Naive thymus-derived CD4-positive, alpha-beta T cell (primary cell): ENCODE measurements around the gene ALDH1B1. TPM values are rescaled to one million over a fixed set of nuclear protein-coding genes. Genes with fewer than 3 reads are reported as not detected.
"Not testable (repeated sequence)": the region's sequence is repeated elsewhere in the genome, so short reads cannot be mapped to it uniquely, and the experiment has no call there.

Source experiments
- ATAC-seq: fragments of 150-1000 bp; cut with Tn5 transposase; 2 replicates; pipeline ENCODE4 v1.10.0; 2021; ENCODE audit warnings: mild to moderate bottlenecking, moderate library complexity
- CTCF ChIA-PET: fragments of 350-600 bp; sonication (Branson Sonifier 250); formaldehyde crosslinking; loops from one replicate; lab custom pipeline; 2021; ENCODE audit warnings: antibody characterized with exemption; lab: Charles Lee
- POLR2A ChIA-PET: fragments of 350-600 bp; sonication (Branson Sonifier 250); formaldehyde crosslinking; loops from one replicate; lab custom pipeline; 2021; ENCODE audit warnings: antibody characterized with exemption, inconsistent platforms; lab: Charles Lee
- DNase-seq, 9 donors: peaks; one replicate each; pipeline versions ENCODE4 v3.0.0 to v3.0.0-alpha.2; 2020 to 2022; ENCODE audit warnings: mixed read lengths in 1 of 9
- H3K27ac ChIP-seq: one replicate; pipeline ENCODE4 v1.7.0; 2013; ENCODE audit warnings: mild to moderate bottlenecking, low read depth, low read length, moderate library complexity
- H3K27me3 ChIP-seq, 2 donors: one replicate each; pipeline ENCODE4 v1.7.0; 2013; ENCODE audit warnings: low read length in 2 of 2, mild to moderate bottlenecking in 2 of 2, moderate library complexity in 2 of 2; ENCODE audit not compliant: control insufficient read depth in 2 of 2, insufficient read depth in 2 of 2
- H3K36me3 ChIP-seq, 3 experiments: 1 replicate in 2 of 3; 2 replicates in 1 of 3; pipeline ENCODE4 v1.7.0; 2013; ENCODE audit warnings: low read length in 3 of 3, mild to moderate bottlenecking in 3 of 3, moderate library complexity in 1 of 3; ENCODE audit not compliant: insufficient read depth in 3 of 3, control insufficient read depth in 2 of 3
- H3K4me1 ChIP-seq, 2 donors: one replicate each; pipeline ENCODE4 v1.7.0; 2013; ENCODE audit warnings: low read length in 2 of 2, mild to moderate bottlenecking in 2 of 2, moderate library complexity in 1 of 2; ENCODE audit not compliant: control insufficient read depth in 2 of 2, insufficient read depth in 2 of 2
- H3K4me3 ChIP-seq: 2 replicates; pipeline ENCODE4 v1.7.0; 2013; ENCODE audit warnings: mild to moderate bottlenecking, low read length
- H3K9me3 ChIP-seq, 3 experiments: 1 replicate in 2 of 3; 2 replicates in 1 of 3; pipeline ENCODE4 v1.7.0; 2013; ENCODE audit warnings: low read length in 3 of 3; ENCODE audit not compliant: control insufficient read depth in 2 of 3
- H3K27ac Mint-ChIP-seq, 9 donors: one replicate each; pipeline ENCODE4 v1.8.0; 2020 to 2022; ENCODE audit warnings: mixed read lengths in 9 of 9, mild to moderate bottlenecking in 8 of 9, moderate library complexity in 5 of 9, inconsistent platforms in 2 of 9
- H3K27me3 Mint-ChIP-seq, 5 donors: one replicate each; pipeline ENCODE4 v1.8.0; 2021 to 2022; ENCODE audit warnings: mixed read lengths in 5 of 5, mild to moderate bottlenecking in 1 of 5
- H3K36me3 Mint-ChIP-seq, 5 donors: one replicate each; pipeline ENCODE4 v1.8.0; 2020 to 2022; ENCODE audit warnings: mixed read lengths in 5 of 5, mild to moderate bottlenecking in 3 of 5, inconsistent platforms in 1 of 5
- H3K4me1 Mint-ChIP-seq, 7 donors: one replicate each; pipeline ENCODE4 v1.8.0; 2020 to 2022; ENCODE audit warnings: mixed read lengths in 7 of 7, mild to moderate bottlenecking in 3 of 7, inconsistent platforms in 1 of 7
- H3K4me3 Mint-ChIP-seq, 10 donors: one replicate each; pipeline ENCODE4 v1.8.0; 2020 to 2022; ENCODE audit warnings: mild to moderate bottlenecking in 10 of 10, mixed read lengths in 10 of 10, moderate library complexity in 6 of 10, inconsistent platforms in 2 of 10
- H3K9me3 Mint-ChIP-seq, 11 donors: one replicate each; pipeline ENCODE4 v1.8.0; 2020 to 2022; ENCODE audit warnings: mixed read lengths in 11 of 11, mild to moderate bottlenecking in 4 of 11, inconsistent platforms in 1 of 11, moderate library complexity in 1 of 11
- intact Hi-C, 2 donors: fragments of 100-400 bp; cut with micrococcal nuclease; formaldehyde crosslinking; loops; one replicate each; pipeline ENCODE4 v1.15.1; 2023
- polyA plus RNA-seq, 2 donors: library from polyadenylated mRNA; unstranded; fragments of 300-500 nt; fragmentation: Illumina TruSeq; gene quantifications; one replicate each; pipeline ENCODE4 v1.2.3, GENCODE V29; 2021
- total RNA-seq, 6 experiments: library from RNA in 5 of 6; stranded (reverse) in 5 of 6; gene quantifications; 1 replicate in 5 of 6; 2 replicates in 1 of 6; pipeline ENCODE4 v1.2.3 and lab custom pipeline; 2021 to 2026

ALDH1B1 gene
- total and polyA plus RNA-seq, 7 experiments from 2014 or later: 1.9 to 13.4 (median 4.6) TPM

DNA sequence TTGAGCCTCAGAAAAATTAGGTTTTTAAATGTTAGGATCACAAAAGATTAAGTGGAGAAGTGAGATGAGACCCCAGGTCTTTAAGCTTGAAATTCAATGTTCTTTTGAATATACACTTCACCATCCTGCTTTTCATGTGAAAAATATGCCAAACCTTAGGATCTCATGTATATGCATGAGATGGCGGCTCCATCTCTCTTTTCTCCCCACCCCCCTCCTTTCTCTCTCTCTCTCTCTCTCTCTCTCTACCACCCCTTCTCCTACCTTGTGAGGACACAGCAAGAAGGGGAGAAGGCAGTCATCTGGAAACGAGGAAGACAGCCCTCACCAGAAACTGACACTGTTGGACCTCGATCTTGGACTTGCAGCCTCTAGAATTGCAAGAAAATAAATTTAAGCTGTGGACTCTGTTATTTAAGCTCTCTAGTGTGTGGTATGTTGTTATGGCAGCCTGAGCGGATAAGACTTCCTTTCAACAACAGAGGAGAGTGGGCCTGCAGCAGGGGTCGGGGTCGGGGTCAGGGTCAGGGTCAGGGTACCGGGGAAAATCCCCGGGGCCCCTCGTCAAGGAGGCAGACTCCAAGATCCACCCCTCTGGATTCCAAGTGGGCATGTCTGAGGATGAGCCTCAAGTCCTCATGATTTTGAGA, 16.4 kb upstream of the ALDH1B1 start:
- ChIA-PET POLR2A (no interaction called here), CTCF (no interaction called here)
- H3K27me3 Mint-ChIP-seq: peaks cover 0 to 7% (median 0%) of the 10 kb centered on the region in 5 donors
- Histone ChIP-seq H3K36me3 (no peaks in the 10 kb centered on the region), H3K27ac (no peak overlapping the region), H3K27me3 (no peaks in the 10 kb centered on the region), H3K4me3 (no peak overlapping the region), H3K9me3 (no peaks in the 10 kb centered on the region), H3K4me1 (no peaks in the 10 kb centered on the region)
- H3K27ac Mint-ChIP-seq: no peak overlapping the region
- no peaks in the 10 kb centered on the region for H3K4me1 Mint-ChIP-seq
- intact Hi-C loops: no loop called here
- no peak for DNase-seq
- H3K36me3 Mint-ChIP-seq: no peaks in the 10 kb centered on the region
- no peak overlapping the region for H3K4me3 Mint-ChIP-seq
- no peaks in the 10 kb centered on the region for H3K9me3 Mint-ChIP-seq
- no peak for ATAC-seq

DNA sequence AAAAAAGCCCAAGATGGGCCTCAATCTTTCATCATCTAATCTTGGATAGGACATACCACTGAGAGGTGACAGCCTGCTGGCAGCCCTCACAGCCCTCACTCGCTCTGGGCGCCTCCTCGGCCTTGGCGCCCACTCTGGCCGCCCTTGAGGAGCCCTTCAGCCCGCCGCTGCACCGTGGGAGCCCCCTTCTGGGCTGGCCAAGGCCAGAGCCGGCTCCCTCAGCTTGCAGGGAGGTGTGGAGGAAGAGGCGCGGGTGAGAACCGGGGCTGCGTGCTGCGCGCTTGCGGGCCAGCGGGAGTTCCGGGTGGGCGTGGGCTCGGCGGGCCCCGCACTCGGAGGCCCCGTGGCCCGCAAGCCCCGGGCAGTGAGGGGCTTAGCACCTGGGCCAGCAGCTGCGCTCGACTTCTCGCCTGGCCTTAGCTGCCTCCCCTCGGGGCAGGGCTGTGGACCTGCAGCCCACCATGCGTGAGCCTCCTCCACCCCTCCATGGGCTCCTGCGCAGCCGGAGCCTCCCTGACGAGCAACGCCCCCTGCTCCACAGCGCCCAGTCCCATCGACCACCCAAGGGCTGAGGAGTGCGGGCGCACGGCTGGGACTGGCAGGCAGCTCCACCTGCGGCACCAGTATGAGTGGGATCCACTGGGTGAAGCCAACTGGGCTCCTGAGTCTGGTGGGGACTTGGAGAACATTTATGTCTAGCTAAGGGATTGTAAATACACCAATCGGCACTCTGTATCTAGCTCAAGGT, 15.0 kb upstream of the ALDH1B1 start:
- CTCF ChIA-PET, H3K27me3 Mint-ChIP-seq, intact Hi-C loops: not testable (repeated sequence)

DNA sequence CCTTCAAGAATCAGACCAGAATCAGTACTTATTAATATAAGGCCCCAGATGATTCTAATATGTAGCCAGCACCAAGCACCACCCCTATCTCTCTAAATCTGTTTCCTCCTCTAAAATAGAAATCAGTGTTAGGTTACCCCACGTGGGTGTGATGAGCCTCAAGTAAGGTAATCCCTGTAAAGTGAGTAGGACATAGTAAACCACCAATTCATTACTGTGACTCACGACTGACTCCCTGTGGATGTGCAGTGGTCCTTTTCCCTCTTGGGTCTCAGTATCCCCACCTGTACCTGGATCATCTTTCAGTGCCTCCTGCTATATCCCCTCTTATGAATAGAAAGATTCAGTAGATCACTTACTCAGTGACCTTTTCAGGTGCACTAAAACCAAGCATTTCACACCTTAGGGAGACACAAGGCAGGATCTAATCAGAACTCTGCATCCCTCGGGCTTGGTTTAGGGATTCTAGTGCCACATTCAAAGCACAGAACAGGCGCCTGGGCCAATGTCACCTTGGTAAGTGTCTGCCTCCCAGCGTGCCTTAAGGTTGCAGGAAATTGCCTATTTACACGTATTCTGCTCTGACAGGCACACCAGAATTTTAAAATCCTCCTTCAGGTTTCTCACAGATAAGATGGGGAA, 12.2 kb upstream of the ALDH1B1 start:
- POLR2A ChIA-PET: no interaction called here
- no peaks in the 10 kb centered on the region for H3K27me3 ChIP-seq
- Mint-ChIP-seq H3K36me3 (peaks cover 0 to 6% (median 3%) of the 10 kb centered on the region in 5 donors), H3K27me3 (peaks cover 0 to 5% (median 4%) of the 10 kb centered on the region in 5 donors), H3K4me3 (no peak overlapping the region), H3K4me1 (no peaks in the 10 kb centered on the region), H3K27ac (no peak overlapping the region), H3K9me3 (peaks cover 0 to 7% (median under 1%) of the 10 kb centered on the region in 11 donors)
- CTCF ChIA-PET: no interaction called here
- H3K4me1 ChIP-seq: no peaks in the 10 kb centered on the region
- DNase-seq (no peak), ATAC-seq (no peak)
- no peaks in the 10 kb centered on the region for H3K9me3 ChIP-seq
- no peaks in the 10 kb centered on the region for H3K36me3 ChIP-seq
- H3K4me3 ChIP-seq: no peak overlapping the region
- intact Hi-C loops: no loop called here
- no peak overlapping the region for H3K27ac ChIP-seq

More for the DNA sequence above, 15.0 kb upstream of the ALDH1B1 start:
- H3K36me3 ChIP-seq, H3K4me3 ChIP-seq, H3K9me3 ChIP-seq, H3K27ac ChIP-seq, POLR2A ChIA-PET, H3K36me3 Mint-ChIP-seq, ATAC-seq, H3K4me3 Mint-ChIP-seq, DNase-seq, H3K4me1 ChIP-seq, H3K4me1 Mint-ChIP-seq, H3K9me3 Mint-ChIP-seq, H3K27me3 ChIP-seq, H3K27ac Mint-ChIP-seq: not testable (repeated sequence)

DNA sequence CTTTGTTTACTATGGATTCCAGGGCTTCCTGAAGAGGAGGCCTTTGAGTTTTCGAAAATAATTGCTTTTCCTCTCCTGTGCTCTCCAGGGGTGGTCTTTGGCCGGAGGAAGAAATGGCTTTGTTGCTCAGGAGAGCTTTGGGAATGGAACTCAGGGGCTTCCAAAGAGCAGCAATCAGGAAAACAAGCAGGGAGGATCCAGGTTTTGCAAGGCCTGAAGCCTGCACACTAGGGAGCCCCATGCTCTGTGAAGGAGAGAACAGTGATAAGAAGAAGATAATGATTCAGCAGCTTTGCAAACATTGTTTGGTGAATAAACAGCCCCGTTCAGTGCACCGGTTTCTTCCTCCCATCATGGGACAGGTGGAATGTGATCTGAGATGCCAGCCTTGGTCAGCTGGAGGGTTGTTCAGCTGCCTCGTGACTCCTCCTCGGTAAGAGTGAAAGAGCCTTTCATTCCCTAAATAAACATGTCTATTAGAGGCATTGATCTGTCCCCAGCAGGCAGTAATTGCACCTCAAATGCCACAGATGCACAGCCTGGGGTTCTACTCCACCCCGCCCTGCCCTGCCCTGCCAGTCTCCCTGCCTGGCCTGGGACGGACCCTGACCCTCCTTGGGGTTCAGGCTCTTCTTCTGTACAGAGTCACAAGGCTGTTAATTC, 11.5 kb upstream of the ALDH1B1 start:
- POLR2A ChIA-PET: no interaction called here
- H3K9me3 Mint-ChIP-seq: peaks cover 0 to 8% (median 2%) of the 10 kb centered on the region in 11 donors
- ATAC-seq (no peak), DNase-seq (no peak)
- Histone ChIP-seq H3K27ac (no peak overlapping the region), H3K36me3 (no peaks in the 10 kb centered on the region), H3K4me1 (no peaks in the 10 kb centered on the region), H3K4me3 (no peak overlapping the region), H3K9me3 (no peaks in the 10 kb centered on the region), H3K27me3 (no peaks in the 10 kb centered on the region)
- no peak overlapping the region for H3K4me3 Mint-ChIP-seq
- H3K4me1 Mint-ChIP-seq: no peaks in the 10 kb centered on the region
- CTCF ChIA-PET: no interaction called here
- peaks cover 0 to 5% (median 4%) of the 10 kb centered on the region in 5 donors for H3K27me3 Mint-ChIP-seq
- intact Hi-C loops: no loop called here
- H3K27ac Mint-ChIP-seq: no peak overlapping the region
- H3K36me3 Mint-ChIP-seq: peaks cover 0 to 6% (median 3%) of the 10 kb centered on the region in 5 donors

DNA sequence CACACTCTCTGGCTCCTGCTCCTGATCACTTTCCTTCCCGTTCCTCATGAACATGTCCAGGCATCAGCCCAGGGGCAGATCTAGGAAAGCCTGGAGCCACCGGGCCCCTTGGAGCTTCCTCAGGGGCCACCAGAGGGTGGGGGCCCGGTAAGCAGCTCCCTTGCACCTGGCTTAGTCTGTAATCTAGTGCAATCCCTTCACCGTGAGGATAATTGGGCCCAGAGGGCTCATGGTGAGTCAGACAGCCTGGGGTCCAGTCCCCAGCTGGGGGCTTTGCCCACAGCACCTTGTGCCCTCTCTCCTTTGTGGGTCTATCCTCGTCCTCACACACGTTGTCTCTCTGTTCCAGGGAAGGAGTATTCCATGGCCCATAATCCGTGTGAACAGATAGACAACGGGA, 10.4 kb upstream of the ALDH1B1 start:
- H3K4me1 ChIP-seq: no peaks in the 10 kb centered on the region
- POLR2A ChIA-PET: no interaction called here
- DNase-seq (no peak), ATAC-seq (no peak)
- no peaks in the 10 kb centered on the region for H3K27me3 ChIP-seq
- H3K36me3 ChIP-seq: no peaks in the 10 kb centered on the region
- no peak overlapping the region for H3K4me3 ChIP-seq
- H3K9me3 ChIP-seq: no peaks in the 10 kb centered on the region
- Mint-ChIP-seq H3K4me3 (no peak overlapping the region), H3K36me3 (peaks cover 0 to 6% (median 3%) of the 10 kb centered on the region in 5 donors), H3K4me1 (no peaks in the 10 kb centered on the region), H3K9me3 (peaks cover 0 to 8% (median 2%) of the 10 kb centered on the region in 11 donors), H3K27ac (no peak overlapping the region), H3K27me3 (peaks cover 0 to 8% (median 5%) of the 10 kb centered on the region in 5 donors)
- CTCF ChIA-PET: no interaction called here
- intact Hi-C loops: no loop called here
- H3K27ac ChIP-seq: no peak overlapping the region

DNA sequence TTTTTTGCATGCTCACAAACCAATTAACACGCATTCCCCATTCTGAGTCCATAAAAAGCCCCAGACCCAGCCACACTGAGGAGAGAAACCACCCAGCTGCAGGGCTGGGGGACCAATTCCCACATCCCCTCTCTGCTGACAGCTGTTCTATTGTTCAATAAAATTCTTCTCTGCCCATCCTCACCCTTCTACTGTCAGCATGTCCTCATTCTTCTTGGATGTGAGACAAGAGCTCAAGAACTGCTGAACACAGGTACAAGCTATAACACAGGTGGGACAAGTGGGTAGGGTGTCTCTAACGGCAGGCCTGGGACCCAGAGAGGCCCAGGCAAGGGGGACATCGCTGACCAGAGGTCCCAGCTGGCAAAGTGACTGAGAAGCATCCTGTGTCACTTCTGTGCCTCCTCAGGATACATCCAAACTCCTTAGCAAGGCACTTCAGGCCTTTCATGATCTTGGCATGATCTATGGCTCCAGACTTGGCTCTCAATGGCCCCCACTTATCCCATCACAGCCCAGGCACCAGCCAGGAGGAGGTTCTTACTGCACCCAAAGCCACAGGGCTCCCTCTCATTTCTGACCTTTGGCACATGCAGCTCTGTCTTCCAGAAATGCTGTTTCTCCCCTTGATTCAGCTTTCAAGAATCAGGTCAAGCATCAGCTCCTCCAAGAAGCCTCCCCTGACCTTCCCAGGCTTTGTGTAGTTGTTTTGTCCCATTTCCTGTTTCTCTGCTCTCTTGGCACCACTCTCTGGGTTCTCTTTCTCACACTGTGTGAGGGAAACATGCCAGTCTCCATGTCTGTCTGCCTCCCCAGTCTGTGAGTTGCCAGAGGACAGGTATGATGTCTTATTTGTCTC, 7.3 kb upstream of the ALDH1B1 start:
- no peaks in the 10 kb centered on the region for H3K9me3 ChIP-seq
- H3K27me3 ChIP-seq: no peaks in the 10 kb centered on the region
- no peaks in the 10 kb centered on the region for H3K36me3 ChIP-seq
- H3K4me3 ChIP-seq: no peak overlapping the region
- no peak overlapping the region for H3K27ac ChIP-seq
- intact Hi-C loops: no loop called here
- Mint-ChIP-seq H3K36me3 (peaks cover 0 to 6% (median 3%) of the 10 kb centered on the region in 5 donors), H3K4me3 (no peak overlapping the region), H3K27ac (peak overlapping the region in 2 of 9 donors; percentile 9 to 32), H3K9me3 (peaks cover 0 to 8% (median 2%) of the 10 kb centered on the region in 11 donors), H3K4me1 (no peaks in the 10 kb centered on the region), H3K27me3 (peaks cover 0 to 18% (median 5%) of the 10 kb centered on the region in 5 donors)
- DNase-seq (no peak), ATAC-seq (no peak)
- ChIA-PET CTCF (no interaction called here), POLR2A (no interaction called here)
- H3K4me1 ChIP-seq: no peaks in the 10 kb centered on the region
